Activated T-cell treated with anti-CD3 and anti-CD28 coated beads for 48 hours (primary cell): ENCODE results near the gene CDC37.

Source experiments
- DNase-seq: peaks from one replicate; pipeline ENCODE4 v3.0.0-alpha.2; 2020; ENCODE audit warnings: low read depth

CDC37 gene

DNA sequence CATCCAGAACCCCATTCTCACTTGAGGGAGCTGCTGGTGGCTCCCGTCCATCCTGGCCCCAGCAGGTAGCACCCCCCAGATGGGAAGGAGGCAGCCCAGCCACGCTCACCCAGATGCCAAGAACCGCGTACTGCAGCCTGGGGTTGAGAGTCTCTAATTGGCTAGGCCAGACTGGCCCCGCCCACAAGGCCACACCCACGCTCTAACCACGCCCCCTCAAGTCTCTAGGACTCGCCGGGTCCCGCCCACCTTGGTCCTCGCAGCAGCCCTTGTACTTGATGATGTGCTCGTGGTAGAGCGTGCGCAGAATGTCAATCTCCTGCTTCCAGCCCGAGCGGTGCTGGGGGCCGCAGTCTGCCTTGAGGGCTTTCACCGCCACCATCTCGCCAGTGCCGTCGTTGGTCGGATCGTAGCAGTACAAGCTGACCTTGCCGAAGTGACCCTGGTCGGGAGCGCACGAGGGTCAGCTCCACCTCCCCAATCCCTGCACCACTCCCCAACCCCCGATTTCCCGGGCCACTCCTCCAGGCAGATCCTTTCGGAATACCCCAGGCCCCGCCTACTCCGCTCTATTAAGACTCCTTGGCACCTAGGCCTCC lies 49.5 kb downstream of the CDC37 start:
- DNase-seq: peak; percentile 63

- DNase-seq: no peak
These were observed 50.3 kb downstream of the CDC37 start for GRCh38 chr19:10352764-10353671.

- DNase-seq: no peak
These were observed 56.8 kb downstream of the CDC37 start for GRCh38 chr19:10346509-10346908.

DNA sequence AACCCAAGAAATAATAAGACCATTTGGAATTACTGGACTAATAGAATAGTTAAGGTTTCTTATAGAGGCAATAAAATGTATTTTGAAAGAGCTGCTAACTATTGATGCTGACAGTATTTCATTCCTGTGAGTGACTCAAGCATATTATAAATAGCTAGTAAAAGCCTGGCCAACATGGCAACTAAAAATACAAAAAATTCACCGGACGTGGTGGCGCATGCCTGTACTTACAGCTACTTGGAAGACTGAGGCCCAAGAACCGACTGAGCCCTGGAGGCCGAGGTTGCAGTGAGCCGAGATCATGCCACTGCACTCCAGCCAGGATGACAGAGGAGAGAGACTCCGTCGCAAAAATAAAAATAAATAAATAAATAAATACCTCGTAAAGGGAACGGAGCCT lies 58.6 kb downstream of the CDC37 start:
- no peak for DNase-seq

- no peak for DNase-seq
These were observed 59.8 kb downstream of the CDC37 start for GRCh38 chr19:10343495-10343894.
